HG02759 (cell line): Measurements from ENCODE around the gene PROM1.

Experiments
- ATAC-seq: cut with Tn5 transposase; IDR thresholded peaks from one replicate; pipeline ENCODE4 v1.9.1; 2021; ENCODE audit warnings: mild to moderate bottlenecking, moderate library complexity; ENCODE audit not compliant: unreplicated experiment

Gene PROM1

GRCh38 chr4:16029886-16030285 lies 53.9 kb downstream of the PROM1 start:
- no peak for ATAC-seq

GRCh38 chr4:16029262-16029661 lies 54.6 kb downstream of the PROM1 start:
- ATAC-seq, result no peak

GRCh38 chr4:16027626-16028025 lies 56.2 kb downstream of the PROM1 start:
- no peak for ATAC-seq

DNA sequence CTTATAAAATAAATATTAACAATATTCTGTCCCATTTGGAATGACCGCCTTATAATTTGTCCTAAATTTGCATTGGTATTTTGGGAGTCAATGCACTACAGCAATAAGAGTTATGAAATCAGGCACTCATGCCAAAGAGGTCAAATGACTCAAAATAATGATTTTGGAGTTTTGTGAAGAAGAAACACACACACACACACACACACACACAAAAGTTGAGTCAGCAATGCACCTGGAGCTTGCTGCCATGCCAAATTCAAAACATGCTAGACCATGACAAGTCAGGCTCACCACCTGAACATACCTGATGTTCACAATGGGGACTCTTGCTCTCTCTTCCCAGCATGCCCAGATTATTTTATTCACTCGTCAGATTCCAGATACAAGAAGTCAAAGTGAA lies 56.7 kb downstream of the PROM1 start:
- no peak for ATAC-seq

GRCh38 chr4:16026160-16026761 lies 57.6 kb downstream of the PROM1 start:
- no peak for ATAC-seq

DNA sequence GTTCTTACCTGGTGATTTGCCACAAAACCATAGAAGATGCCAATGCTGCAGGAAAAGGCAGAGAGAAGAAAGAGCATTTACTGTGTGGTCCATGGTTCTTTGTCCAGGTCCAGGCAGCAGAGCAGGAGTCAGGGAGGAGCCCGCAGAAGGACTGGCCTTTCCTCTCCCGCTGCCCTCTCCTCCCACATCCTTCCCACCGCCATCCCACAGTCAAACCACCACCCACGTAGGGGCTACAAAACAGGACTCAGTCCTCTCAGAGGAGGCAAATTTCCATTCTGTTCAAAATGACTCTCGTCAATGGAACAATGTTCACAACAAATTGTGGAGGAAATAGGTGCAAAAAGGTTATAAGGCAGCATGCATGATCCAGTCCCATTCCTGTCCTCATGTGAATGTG lies 58.6 kb downstream of the PROM1 start:
- ATAC-seq, result no peak

DNA sequence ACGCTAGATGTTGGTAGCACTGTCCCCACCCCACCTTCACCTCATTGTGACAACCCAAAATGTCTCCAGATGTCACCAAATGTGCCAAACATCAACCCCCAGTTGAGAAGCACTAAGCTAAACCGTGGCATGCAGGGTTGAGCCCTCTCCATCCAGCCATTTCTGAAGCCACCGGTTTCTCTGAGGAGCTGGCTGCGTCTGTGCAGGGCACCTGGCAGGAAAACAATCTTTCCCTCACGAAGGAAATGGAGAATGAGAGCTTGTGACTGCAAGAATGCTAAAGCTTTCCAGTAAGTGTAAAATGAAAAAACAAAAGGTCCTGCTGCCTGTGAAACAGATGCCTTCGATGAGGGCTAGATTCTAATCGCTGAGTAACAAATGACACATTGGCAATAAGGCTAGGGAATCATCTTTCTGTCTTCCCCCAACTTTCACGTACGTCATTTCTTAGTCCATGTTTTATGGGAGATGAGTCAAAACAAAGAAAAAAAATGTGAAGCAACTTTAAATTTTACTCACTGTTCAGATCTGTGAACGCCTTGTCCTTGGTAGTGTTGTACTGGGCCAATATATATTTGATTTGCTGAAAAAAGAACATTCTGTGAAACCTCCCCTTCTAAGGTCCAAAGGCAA lies 59.9 kb downstream of the PROM1 start:
- no peak for ATAC-seq

DNA sequence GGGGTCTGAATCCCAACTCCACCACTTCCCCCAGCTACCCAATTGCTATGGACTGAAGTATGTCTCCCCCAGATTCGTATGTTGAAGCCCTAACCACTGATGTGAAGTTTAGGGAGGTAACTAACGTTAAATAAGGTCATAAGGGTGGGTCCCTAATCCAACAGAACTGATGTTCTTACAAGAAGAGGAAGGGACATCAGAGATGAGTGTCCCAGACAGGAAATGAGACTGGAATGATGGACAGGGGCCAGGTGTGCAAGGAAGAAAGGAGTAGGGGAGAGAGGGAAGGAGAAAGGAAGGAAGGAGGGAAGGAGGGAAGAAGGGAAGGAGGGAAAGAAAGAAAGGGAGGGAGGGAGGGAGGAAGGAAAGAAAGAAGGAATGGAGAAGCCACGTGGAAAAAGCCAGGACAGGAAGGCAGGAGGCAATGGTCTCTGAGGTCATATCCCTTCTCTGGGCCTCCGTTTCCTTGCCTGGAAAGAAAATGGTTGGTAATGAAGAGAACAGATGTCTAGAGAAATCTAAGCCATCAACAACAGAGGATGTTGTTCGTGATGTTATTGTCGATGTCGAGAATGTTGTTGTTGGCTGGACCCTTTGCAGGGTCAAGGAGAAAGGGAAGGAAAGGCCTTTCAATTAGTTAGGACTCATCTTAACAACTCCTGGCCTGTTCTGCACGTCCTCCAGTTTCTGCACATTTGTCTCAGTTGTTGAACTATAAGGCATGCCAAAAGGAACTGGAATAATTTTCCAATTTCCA lies 61.8 kb downstream of the PROM1 start:
- no peak for ATAC-seq

GRCh38 chr4:16019649-16020048 lies 64.2 kb downstream of the PROM1 start:
- ATAC-seq, result no peak

DNA sequence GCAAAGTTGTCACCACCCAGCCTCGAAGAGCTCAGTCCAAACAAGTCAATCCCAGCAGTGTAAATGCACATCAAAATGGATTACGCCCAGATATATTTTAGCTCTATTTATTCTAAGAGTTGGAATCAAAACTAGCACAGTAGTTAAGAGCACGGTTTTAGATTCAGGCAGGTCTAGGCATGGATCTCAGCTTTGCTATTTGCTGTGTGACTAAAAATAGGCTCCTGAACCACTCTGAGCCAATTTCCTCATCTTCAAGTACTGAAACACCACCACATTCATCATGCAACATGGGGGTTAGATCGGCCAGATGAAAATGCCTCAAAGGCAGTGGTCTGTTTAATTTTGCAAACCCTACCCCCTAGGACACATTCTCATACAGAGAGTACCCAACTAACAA lies 65.0 kb downstream of the PROM1 start:
- ATAC-seq, result no peak

DNA sequence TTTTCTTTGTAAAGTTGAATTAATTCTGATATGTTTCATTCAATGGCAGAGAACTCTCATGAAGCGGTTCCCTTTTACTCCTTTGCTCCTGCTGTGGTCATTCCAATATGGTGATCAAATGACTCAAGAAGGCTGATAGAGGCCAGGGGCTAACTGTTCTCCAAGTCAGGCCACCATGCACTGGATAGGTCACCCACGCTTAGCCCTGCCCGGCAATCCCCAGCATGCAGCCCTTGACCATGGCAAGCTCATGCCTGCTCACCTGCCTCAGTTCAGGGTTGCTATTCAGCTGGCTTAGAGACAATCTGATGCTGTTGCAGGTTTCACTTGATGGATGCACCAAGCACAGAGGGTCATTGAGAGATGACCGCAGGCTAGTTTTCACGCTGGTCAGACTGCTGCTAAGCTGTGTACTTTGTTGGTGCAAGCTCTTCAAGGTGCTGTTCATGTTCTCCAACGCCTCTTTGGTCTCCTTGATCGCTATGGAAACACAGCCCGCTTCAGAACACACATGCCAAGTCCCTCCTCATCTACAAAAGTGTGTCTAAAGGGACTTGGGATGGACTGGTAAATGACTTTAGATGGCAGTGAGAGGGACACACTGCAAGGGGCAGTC lies 65.7 kb downstream of the PROM1 start:
- ATAC-seq, result no peak

DNA sequence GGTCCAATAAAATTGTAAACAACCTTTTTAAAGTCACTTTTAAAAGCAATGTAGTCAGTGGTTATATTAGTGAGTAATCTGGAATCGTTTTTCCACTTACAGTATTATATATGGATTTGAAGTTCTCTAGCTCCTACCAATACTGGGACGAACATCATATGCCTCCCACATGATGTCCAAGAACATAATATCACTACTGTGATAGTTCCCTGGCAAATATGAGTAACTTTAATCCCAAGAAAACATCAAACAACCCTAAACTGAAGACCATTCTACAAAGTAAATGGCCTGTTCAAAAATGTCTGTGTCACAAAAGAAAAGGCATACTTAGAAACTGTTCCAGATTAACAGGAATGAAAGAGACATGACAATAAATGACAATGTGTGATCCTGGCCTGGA lies 67.3 kb downstream of the PROM1 start:
- no peak for ATAC-seq

DNA sequence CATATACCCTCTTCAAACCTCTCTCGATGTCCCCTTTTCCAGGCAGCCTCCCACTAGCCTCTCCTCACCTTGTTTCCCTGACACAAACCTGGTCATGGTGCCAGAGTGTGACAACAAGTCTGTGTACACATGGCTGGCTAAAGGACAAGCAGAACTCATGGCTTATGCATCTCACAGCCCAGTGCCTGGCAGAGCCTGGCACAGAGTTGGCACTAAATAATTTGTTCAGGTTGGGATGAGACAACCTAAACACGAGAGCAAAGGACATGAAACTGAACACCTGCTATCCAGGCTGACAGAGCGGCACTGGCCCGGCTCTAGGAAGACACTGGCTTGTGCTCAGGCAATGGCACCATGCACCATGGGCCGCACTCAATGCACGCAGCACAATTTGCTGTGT lies 72.7 kb downstream of the PROM1 start:
- no peak for ATAC-seq

DNA sequence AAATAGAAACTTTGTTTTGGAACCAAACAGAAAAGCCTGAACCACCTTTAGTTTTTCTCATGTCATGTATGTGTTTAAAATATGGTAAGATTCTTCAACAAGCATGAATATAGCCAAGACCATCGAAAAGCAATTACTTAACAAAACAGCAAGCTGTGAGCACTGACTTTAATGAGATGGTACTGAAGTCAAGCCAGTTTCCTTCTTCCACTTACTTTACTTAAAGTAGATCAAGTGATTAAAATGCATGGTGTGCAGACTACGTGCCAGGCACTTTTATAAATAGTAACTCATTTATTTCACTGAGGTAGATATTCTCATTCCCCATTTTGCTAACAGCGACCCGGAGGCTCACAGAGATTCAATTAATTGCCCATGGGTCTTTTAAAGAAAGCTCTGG lies 74.7 kb downstream of the PROM1 start:
- ATAC-seq, result no peak

DNA sequence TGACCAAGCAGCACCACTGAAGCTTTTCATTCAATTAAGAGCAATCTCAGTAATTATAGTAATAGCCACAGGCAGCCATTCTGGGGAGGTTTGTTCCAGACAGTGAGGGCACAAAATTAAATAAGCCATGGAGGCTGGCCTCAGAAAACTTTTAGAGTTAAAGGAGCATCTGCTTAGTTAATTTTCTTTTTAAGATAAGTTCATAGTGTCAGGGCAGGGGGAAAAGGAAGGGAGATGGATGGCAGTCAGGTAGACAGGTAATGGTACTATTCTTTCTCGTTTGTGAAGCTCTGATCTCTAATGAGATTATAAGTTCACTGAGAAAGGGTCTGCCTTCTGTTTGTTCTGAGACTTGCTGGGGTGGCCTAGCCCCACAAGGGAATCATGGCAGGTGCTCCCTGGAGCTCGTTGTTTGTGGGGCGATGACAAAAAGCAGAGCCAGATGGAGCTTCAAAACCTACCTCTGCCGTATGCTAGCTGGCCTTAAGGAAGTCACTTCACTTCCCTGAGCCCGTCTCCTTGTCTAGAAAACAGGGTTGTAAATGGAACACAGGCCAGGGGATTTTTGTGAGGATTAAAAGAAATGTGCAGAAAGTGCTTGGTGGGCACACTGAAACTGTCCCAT lies 76.2 kb downstream of the PROM1 start:
- no peak for ATAC-seq

DNA sequence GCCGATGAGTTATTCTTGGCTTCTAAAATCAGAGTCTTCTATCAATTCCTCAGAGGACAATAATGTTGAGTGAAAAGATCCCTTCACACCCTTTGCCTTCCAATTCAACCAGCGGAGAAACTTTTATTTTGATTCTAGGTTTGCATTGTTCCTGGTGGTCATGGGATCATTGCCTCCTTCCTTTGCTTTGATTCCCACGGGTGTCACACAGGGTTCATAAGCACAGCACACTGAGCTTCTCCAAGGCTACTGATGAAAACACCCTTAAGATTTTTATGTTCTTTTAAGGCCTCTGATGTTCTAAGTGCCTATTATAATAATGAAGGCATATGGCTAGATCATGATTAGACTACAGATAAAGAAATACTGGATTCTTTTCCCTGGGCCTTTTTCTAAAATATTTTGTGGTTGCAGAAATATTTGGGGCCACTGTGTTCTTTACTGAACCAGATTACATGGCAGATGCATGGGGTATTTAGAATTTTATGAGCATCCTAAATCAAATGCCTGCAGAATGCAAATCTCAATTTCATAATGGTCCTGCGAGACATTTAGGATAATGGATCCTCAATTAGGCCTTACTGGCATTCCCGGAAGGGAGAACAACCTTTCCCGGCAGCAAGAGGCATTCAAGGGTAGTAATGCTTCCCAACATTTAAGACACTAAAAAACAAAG lies 76.9 kb downstream of the PROM1 start:
- ATAC-seq, result no peak

GRCh38 chr4:16005676-16006075 lies 78.1 kb downstream of the PROM1 start:
- ATAC-seq, result no peak

- ATAC-seq, result peak; percentile 97
Observed at GRCh38 chr4:16001484-16001858, 82.4 kb downstream of the PROM1 start.

DNA sequence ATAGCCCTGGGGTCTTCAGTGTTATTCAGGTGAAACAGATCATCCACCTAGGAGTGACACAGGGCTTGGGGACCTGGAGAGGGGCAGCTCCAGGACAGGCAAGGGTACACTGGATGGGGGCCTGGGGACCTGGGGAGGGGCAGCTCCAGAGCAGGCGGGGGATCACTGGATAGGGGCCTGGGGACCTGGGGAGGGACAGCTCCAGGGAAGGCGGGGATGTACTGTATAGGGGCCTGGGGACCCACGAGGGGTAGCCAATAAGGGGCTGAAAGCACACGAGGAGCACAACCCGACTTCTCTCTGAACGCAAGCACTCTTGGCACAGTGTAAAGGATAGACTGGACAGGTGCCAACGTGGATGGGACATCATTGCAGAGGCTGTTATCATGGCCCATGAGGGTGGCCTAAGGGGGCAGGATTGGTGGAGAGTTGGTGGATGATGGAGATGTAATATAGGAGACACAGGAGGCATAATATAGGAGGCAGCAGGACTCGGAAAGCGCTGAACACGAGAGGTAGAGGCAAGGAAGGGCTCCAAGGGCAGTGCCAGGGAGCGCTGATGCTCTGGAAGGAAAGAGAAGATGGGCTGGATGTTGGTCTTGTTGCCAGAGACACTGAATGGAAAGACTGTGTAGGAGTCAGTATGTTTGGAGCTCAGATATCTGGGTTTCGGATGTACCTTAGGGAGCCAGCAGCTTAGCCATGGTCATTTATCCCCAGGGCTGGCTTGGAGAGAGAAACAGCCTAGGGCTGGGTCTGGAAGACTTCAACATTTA lies 82.9 kb downstream of the PROM1 start:
- ATAC-seq, result no peak

- ATAC-seq, result peak; percentile 53
Observed at GRCh38 chr4:15996773-15997172, 87.0 kb downstream of the PROM1 start.
